GM21737 (cell line): ENCODE measurements around the gene RIMS1.
"Not testable (repeated sequence)": the region's sequence is repeated elsewhere in the genome, so short reads cannot be mapped to it uniquely, and the experiment has no call there.

Experiments used
- ATAC-seq: cut with Tn5 transposase; IDR thresholded peaks from one replicate; pipeline ENCODE4 v1.9.1; 2021; ENCODE audit warnings: mild to moderate bottlenecking, moderate library complexity; ENCODE audit not compliant: unreplicated experiment

Gene RIMS1

DNA sequence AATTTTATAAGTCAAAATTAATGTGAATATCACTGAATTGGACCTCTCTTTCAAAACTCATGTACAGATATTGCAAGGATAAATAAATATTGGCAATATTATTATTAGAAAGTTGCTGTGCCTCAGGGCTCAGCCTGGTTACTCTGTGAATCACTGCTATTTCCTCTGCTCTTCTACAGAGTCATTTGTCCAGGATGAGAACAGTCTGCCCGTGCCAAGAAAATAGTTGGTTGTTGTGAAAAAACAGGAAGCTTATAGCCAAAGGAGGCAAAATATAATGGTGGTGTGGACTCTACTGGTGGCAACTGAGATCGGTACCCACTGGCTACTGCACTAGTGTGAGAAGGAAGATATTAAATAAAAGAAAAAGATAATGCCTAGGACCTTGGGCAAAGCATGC is 93.6 kb downstream of the RIMS1 start:
- ATAC-seq, result no peak

DNA sequence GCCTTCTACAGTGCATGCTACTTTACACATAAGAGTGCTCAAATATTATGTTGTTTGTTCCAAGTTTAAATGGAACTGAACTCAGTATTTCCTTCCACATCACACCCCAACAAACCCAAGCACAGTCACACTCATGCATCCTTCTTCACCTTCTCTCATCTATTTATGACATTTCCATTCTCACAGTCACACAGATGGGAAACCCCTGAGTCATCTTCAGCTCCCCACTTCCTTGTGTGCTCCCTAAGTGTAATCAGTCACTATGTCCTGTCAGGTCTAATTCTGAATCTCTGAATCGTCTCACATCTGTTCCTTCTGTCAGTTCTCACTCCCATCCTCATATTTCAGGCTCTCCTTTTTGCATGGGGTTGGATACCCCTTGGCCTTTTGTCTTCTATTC is 96.0 kb downstream of the RIMS1 start:
- ATAC-seq, result no peak

DNA sequence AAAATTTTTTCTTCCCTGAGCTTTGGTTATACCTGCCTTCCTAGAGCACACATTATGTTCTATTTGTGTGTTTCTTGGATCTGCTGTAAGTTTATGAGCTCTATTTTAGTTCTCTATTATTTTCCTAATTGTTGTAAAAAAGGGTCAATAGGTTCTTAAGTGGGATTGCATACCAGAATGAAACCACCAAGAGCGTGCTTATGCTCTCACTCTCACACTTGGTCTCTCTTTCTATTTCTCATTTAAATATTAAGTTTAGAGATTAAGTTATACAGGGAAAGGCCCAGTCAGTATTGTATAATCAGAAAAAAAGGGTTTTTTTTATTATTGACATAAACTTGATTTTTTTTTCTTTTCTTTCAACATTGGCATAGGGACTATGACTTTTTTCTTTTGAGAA is 96.8 kb downstream of the RIMS1 start:
- ATAC-seq, result no peak

DNA sequence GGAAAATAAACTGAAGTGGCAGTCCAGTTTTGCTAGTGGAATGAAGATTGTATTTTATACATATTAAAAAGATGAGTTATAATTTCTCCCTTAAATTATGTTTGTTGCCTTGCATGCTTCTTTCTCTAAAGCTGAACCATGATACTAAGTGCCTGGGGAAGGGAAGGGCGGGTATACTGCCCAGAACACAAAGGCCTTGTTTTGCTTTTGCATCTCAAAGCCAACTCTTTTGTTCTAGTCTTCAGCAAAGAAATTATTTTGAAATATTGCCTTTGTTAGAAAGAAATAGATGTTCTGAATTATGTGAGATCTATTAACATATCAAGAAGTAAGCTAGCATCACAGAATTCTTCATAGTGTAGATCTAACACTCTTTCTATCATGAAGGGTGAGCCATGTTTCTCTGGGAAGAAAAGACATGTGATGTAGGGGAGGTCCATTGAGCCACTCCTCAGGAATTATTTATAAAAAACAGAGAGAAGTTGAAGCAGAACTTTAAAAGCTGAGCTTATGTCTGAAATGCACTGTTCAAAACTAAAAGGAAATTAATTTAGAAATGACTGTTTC is 108.4 kb downstream of the RIMS1 start:
- ATAC-seq, result no peak

DNA sequence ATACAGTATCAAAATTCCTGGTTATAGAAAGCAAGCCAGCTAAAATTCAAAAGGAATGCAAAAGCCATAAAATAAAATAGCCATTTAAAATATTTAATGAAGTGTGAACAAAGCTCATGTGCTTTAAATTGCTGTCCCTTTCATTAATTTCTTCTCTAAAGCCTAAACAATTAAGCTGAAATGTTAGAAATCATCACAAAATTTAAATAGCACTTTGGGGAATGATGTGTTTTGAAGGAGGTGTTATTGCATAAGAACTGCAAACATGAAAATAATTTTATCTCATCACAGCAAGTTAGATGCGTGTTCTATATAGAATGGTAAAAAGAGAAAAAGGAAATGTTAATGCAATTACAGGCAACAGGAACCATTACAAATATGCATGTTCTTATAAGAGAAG is 111.0 kb downstream of the RIMS1 start:
- no peak for ATAC-seq

DNA sequence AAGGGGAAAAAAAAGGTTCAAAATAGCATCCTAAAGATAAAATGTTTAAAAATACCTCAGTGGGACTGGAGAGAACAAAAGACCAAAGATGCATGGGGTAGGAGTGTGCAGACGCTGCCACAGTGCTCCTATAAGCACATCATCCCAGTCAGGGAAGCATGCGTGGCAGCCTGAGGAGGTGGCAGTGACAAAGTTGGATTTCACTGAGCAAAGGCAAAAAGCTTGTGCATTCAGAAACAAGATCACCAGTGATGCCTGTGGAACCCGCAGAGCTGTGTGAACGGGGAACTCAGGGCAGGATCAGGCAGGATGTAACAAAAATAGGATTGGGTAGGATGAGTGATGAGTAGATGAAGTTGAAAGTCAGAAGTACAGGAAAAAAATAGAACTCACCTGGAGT is 116.1 kb downstream of the RIMS1 start:
- ATAC-seq, result no peak

DNA sequence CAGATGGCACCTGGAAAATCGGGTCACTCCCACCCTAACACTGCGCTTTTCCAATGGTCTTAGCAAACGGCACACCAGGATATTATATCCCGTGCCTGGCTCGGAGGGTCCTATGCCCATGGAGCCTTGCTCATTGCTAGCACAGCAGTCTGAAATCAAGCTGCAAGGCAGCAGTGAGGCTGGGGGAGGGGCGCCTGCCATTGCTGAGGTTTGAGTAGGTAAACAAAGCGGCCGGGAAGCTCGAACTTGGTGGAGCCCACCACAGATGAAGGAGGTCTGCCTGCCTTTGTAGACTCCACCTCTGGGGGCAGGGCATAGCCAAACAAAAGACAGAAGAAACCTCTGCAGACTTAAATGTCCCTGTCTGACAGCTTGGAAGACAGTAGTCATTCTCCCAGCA is 120.2 kb downstream of the RIMS1 start:
- ATAC-seq, result not testable (repeated sequence)

DNA sequence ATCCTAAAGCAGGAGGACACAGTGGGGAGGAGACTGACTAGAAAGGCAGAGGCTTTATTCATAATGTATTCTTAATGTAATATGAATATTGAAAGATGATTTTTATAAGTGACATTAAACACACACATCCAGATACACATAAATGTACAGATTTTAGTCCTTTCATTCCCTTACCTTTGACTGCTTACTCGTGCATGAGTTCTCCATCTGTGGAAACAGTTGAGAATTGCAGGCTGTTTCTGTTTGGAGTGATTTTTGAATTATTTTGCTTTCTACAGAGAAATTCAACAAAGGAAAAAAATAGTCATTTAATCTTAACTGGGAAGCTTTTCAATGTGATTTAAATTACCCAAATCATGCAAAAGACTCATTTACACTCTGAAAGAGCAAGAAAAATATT is 136.5 kb downstream of the RIMS1 start:
- ATAC-seq, result no peak

DNA sequence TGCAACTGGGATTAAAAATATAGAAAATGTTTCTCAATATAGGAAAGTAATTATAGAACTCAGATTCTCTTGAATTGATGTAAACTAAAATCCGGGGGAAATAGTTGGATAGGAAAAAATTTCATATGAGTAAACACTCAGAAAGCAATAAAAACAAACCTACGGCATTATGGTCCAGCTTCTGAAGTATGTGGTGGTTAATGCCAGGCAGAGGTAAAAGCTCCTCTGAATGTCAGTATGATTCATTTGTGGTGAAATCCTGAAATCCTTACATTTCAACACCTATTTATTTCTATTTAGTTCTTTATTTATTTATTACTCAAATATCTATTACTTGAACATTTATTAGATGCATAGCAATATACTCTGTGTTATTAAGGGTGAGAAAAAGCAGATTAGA is 145.1 kb downstream of the RIMS1 start:
- ATAC-seq, result no peak

DNA sequence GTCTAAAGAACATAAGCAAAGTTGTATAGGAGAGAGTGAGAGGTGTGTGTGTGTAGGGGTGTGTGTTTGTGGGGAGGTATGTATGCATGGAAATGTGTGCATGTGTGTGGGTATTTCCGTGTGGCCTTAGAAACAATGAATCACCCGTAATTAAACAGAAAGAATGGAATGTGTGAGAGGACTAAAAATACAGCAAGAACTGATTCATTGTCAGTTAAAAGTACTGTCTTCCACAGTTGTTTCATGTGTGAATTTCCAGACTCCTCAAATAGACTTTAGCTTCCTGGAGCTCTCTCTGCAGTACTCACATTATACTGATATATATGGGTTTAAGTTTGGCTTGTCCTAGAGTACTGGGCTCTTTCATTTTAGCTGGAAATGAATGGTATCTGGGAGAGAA is 145.7 kb downstream of the RIMS1 start:
- no peak for ATAC-seq

DNA sequence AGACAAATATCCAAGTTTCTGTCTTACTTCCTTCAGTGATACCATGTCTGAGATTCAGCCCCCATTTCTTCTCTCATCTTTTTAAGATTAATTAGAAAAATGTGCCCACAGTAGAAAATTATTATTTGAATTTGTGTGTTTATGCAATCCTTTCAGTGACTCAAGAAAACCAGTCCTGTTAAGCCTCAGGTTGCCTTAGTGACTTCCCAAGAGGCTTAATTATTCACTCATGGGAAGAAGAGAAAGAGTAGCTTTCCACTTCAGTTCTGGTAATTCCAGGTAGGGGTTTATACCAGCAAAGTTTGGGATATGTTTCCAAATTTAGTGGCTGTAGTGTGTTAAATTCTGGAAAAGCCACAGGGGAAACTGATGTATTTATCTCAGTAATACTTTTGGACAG is 149.1 kb downstream of the RIMS1 start:
- ATAC-seq, result no peak

DNA sequence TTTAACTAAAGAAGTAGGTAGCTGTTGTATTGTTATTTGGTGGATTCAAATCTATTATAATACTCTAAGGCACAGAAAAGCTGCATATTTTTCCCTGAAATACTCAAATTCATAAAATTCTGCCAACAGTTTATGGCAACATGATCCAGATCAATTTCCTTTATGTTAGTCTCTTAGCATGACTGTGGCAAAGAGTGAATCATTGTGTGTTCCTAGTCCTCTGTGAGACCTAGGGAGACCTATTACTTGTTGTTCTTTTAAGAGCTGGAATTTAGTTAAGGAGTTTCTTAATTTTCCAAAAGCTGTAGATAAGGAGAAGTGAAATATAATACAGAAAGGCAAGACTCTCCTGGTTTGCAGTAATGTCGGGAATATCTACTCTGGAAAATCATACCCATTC is 149.6 kb downstream of the RIMS1 start:
- ATAC-seq, result no peak

DNA sequence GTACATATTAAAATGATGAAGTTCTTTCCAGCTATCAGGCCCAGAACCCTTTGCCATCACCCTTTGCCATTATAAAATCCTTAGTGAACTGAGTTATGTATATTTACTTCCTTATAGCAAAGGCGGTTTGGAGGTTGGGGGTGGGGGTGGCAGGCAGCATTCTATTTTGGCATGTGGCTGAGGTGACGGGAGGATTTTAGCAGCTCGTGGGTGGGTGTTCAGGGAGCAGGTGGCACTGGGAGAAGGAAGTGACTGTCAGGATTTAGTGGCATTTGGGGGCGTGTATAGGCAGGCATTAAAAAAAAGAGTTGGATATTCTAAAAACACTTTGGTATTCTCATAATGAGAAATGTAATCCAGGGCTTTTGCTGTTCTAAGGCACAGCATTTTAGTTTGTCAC is 150.7 kb downstream of the RIMS1 start:
- ATAC-seq, result no peak

DNA sequence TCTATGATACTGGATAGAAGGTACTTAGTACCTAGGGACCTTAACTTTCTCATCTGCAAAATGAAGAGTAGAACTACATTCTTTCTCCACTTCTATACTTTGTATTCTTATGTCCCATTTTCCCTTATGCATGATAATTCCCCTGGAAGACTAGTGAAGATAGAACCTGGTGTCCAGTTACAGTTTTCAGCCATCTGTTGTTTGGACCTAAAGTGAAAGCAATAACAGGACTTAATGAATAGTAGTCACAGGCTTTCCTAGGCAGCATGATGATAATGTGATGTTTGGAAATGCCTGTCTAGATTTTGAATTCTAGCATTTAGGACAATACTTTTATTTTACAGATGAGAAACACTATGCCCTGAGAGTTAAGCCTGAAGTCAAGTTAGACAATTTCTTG is 153.8 kb downstream of the RIMS1 start:
- ATAC-seq, result no peak

DNA sequence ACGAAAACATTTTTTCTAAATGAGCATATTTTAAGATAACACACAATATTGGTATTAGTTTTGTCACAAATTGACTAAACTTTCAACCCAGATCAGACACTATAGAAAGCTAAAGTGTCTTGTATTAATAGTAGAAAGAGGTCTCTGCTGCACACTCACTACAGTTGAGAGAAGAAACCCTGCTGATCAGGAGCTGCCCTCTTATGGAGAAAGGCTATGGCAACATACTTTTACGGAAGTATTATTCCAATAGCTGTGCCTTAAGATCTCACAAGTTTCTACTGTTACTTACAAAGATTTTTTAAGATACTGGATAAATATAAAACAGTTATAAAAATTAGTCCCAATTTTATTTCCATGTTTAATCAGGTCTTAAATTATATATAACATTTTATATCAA is 155.7 kb downstream of the RIMS1 start:
- ATAC-seq, result no peak

DNA sequence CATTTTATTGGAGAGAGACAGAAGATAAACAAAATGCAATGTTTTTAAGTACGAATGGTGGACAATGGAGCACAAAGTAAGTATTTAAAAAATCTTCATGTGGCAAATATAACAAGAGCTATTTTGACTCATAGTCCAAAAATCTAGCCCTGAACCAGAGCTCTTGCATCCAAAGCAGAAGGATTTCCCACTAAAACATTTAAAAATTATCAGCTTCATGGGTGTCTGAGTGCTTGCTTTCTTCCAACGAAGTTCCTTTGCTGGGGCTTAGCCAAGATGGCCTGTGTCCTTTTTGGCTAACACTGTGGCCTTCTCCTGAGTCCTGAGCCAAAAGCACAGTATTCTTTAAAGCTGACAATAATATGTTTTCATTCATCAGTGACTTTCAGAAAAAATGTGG is 161.7 kb downstream of the RIMS1 start:
- ATAC-seq, result no peak

DNA sequence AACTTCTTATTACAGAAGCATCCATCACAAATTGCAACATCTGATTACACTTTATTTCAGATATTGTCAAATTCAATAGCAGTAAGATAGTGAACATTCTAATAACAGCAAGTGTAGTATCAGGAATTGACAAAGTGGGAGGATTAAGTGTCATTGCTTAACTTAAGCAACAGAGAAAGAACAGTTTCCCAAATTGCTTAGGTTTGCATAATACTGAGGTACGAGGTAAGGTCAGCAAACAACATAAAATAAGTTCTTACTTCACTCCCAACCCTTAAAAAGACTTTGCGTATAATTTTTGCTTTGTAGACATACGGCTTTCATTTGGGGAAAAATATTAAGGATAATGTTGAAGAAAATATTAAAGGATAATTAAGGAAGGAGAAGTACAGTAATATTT is 163.0 kb downstream of the RIMS1 start:
- no peak for ATAC-seq

DNA sequence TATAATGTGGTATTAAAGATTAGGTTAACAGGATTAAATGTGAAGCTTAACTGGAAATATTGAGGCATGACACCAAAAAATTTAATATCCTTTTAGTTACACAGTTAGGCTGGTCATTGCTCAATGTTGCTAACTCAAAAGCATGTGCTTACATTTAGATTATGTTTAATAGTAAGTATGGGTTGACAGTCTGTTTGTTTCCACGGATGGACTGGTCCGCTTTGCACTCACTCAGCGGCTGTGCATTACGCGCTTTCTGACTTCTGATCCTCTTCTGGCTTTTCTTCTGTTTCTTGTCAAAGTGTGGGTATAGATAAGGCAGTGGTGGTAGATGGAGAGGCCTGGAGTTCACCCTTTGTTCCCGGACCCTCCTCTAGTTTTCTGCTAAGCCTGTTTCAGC is 174.9 kb downstream of the RIMS1 start:
- no peak for ATAC-seq

DNA sequence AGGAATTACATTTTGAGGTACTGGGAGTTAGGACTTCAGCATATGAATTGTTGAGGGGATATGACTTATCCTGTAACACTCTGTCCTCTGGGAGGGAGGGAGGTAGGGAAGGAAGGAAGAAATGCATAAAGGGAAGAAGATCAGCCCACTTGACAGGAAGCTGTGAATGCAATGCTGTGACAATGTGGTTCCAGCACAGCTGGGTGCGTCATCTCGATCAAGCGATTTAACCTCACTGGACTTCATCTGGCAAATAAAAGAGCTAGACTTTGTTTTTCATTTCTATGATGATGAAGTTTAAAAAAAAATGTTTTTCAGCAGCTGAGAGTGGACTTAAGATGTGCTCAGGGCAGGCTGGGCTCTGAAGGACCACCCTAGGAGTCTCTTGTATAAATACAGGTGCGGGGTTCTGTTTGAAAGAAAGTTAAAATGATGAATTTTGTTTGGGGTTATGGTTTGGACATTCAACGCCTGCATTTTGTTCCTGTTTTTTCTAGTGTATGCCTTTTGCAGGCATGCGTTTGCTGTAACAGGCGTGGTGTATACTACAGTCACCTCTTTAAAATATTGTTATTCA is 178.1 kb downstream of the RIMS1 start:
- ATAC-seq, result no peak

DNA sequence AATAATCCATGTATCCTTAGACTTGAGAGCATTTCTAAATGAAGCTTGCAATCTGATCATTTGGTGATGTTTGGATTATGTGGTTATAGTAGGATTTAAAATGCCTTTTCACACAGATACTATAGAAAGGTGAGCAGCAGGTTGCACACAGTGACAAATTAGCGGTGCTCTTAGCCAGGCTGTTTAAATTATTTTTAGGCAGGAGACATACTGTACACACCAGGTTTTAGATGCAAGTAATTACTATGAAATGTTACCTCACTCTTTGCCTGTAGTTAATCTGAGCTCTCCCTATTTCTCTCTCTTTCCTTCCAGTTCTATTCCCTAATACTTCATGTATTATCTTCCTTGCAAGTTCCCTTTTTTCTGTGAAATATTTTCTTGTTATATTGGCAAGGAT is 191.7 kb downstream of the RIMS1 start:
- ATAC-seq, result no peak

DNA sequence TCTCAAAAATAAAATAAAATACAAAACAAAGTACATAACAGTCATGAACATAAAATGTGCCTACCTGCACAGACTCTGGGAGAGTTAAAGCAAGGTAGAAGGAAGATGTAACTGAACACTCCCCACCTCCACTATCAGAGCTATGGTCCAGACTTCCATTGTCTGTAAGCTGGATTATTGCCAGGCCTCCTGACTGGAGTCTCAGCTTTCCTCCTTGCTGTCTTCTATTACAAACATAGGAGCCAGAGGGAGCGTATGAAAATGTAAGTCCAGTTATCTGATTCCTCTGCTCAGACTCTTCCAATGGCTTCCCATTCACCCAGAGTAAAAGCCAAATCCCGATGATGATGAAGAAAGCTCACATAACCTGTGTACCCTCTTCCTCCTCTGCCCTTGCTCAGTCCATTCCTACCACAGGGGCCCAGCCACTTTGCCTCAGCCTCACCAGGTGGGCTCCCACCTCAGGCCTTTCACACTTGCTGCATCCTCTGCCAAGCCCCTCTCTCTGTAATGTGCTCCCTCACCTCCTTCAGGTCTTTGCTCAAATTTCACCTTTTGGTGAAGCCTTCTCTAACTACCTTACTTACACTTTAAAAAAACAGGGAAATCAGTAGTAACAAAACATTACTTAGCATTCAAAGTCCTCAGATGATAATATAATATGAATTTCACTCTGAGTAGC is 194.1 kb downstream of the RIMS1 start:
- no peak for ATAC-seq

DNA sequence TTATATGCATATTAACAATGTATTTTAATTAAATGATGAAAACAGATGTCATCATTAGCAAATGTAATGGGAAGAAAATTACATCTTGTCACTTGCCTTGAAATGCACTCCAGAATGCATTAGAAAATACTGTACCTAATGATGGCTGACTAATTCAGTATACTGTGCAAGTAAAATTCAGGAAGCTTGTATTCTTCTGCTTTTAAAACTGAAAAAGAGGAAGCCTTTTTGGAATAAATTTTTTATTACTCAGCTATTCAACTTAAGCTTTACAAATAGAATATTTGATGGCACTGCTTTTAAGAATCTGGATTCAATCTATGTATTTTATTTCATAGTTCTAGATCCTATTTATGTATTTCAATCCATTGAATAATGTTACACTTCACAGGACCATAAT is 195.5 kb downstream of the RIMS1 start:
- ATAC-seq, result no peak

DNA sequence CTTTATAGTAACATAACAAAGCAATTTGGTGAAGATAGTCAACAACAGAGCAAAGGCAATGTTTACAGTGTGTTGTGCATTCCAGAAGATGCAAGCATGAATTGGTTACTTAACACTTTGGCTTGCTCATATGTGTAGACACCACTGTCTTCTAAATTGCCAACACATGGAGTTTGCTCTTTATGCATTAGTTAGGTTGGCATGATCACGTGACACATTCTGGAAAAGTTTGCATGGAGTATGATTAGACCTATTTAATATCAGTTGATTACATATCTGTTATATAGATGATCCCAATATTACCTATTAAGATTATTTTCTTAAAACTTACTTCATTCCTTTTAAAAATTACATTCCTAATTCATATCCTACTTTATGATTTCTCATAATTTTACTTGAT is 197.6 kb downstream of the RIMS1 start:
- no peak for ATAC-seq
